Adrenal gland (tissue), 12 donors: Measurements from ENCODE around the gene TPH2. TPM values are rescaled to one million over a fixed set of nuclear protein-coding genes. Genes with fewer than 3 reads are reported as not detected.

ENCODE experiments used
- DNase-seq, 7 donors: peaks; one replicate each; pipeline ENCODE4 v3.0.0-alpha.2; 2019 to 2020
- H3K27ac ChIP-seq, 5 donors: fragments of 200-600 bp; sonication (generic) in 4 of 5; 1 replicate in 3 of 5; 2 replicates in 2 of 5; pipeline versions ENCODE4 v1.5.1 to v1.8.0; 2016 to 2020; ENCODE audit warnings: mild to moderate bottlenecking in 1 of 5
- H3K27me3 ChIP-seq: fragments of 200-600 bp; 2 replicates; pipeline ENCODE4 v1.8.0; 2021
- H3K36me3 ChIP-seq, 2 donors: fragments of 200-600 bp; replicated peaks in 1 of 2; 1 replicate in 1 of 2; 2 replicates in 1 of 2; pipeline versions ENCODE4 v1.5.1 to v1.8.0; 2018 to 2022
- H3K4me1 ChIP-seq, 2 donors: fragments of 200-600 bp; replicated peaks in 1 of 2; 1 replicate in 1 of 2; 2 replicates in 1 of 2; pipeline versions ENCODE4 v1.5.1 to v1.8.0; 2018 to 2021
- H3K4me3 ChIP-seq, 4 donors: fragments of 200-600 bp; sonication (generic) in 3 of 4; one replicate each; pipeline ENCODE4 v1.5.1; 2016 to 2018
- H3K9me3 ChIP-seq, 3 donors: fragments of 200-600 bp; sonication (generic) in 1 of 3; replicated peaks in 1 of 3; 1 replicate in 2 of 3; 2 replicates in 1 of 3; pipeline versions ENCODE4 v1.5.1 to v1.8.0; 2016 to 2021
- CTCF ChIP-seq, 6 experiments: fragments of 450-650 bp in 4 of 6; fragments of 200-600 bp in 2 of 6; sonication (generic) in 1 of 6; IDR thresholded peaks; 1 replicate in 5 of 6; 2 replicates in 1 of 6; pipeline versions ENCODE4 v1.5.1 to v1.8.0; 2016 to 2021; ENCODE audit warnings: antibody characterized with exemption in 6 of 6, mild to moderate bottlenecking in 2 of 6, moderate library complexity in 1 of 6
- POLR2A ChIP-seq, 2 donors: fragments of 450-650 bp; IDR thresholded peaks; one replicate each; pipeline ENCODE4 v1.6.1; 2017; ENCODE audit warnings: antibody characterized with exemption in 2 of 2, mild to moderate bottlenecking in 2 of 2, moderate library complexity in 1 of 2
- WGBS, 4 donors: extraction: QIAGEN DNeasy Blood & Tissue Kit in 2 of 4; methylation state at CpG; one replicate each; pipeline versions ENCODE4 v1.1.5 to v1.1.7; 2013 to 2017; 5-methylcytosine and 5-hydroxymethylcytosine counted together
- intact Hi-C, 2 donors: fragments of 100-400 bp; cut with DNase I; formaldehyde crosslinking; loops; one replicate each; pipeline versions ENCODE4 v1.14.1 to v1.15.0; 2022 to 2023
- polyA plus RNA-seq, 3 donors: library from polyadenylated mRNA; stranded (reverse); fragments of 200-250 nt in 2 of 3; fragments of 350-450 nt in 1 of 3; fragmentation: Illumina TruSeq in 1 of 3; extraction: RNeasy Lipid Tissue Mini Kit (QIAGEN cat#74804) in 1 of 3; gene quantifications; one replicate each; pipeline ENCODE4 v1.2.3, GENCODE V29; 2013 to 2014
- total RNA-seq, 9 donors: library from RNA; depleted of rRNA in 4 of 9; stranded (reverse); fragments of >200 nt in 4 of 9; fragments of 120-200 nt in 1 of 9; fragmentation: NEBNext Ultra II Directional in 1 of 9; extraction: Animal tissue kit (Norgen Biotek cat#: 25700) in 1 of 9; gene quantifications; one replicate each; pipeline versions ENCODE4 v1.1.0 to v1.2.4, GENCODE V29; 2013 to 2023
- donor health status: healthy with polysubstance abuse.
- donor health status: Bipolar disorder and iron deficiency.
- donor health status: DM: yes; HTN: yes; CAD: no.
- donor health status: DM: no; HTN: no; CAD: no.
- donor health status: DM: no; HTN: no; CAD: no.
- donor health status: DM: yes; HTN: yes; CAD: no.

Gene TPH2
- total and polyA plus RNA-seq, 12 donors, result 0.06 TPM; not detected in 11

- intact Hi-C loops, result no loop called here
- no peak for TF ChIP-seq CTCF (IDR thresholded peaks at IDR 0.05)
- no peak for TF ChIP-seq POLR2A (IDR thresholded peaks at IDR 0.05)
These were observed 11.8 kb downstream of the TPH2 start for GRCh38 chr12:71950404-71950803.

DNA sequence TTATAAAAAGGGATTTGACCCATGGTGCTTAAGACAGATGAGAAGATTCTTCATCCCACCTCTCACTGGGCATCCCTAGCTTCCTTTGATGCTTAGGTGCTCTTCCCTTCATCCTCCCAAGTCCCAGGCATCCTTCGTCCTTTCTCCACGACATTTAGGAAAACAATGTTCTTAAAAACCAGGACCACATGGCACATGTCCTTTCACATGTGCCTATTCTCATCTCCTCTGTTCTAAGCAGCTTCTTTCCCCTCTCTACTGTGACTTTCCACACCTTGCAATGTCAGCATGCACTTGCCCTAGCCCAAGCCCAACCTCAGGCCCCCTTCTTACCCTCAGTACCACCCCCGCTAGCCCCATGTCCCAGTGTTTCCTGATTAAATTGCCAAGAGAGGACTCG, 12.2 kb downstream of the TPH2 start:
- intact Hi-C loops, result no loop called here
- Histone ChIP-seq H3K4me1 (no peaks in the 10 kb centered on the region), H3K4me3 (no peak overlapping the region), H3K9me3 (no peaks in the 10 kb centered on the region), H3K36me3 (no peaks in the 10 kb centered on the region), H3K27ac (no peak overlapping the region), H3K27me3 (no peaks in the 10 kb centered on the region)
- WGBS, 4 donors, result 82 to 90% (median 88%) methylated on average over 4 of the region's 4 CpGs
- no peak for DNase-seq
- TF ChIP-seq CTCF (IDR thresholded peaks at IDR 0.05) (no peak), POLR2A (IDR thresholded peaks at IDR 0.05) (no peak)

More at GRCh38 chr12:71950404-71950803, 11.8 kb downstream of the TPH2 start:
- Histone ChIP-seq H3K4me1 (no peaks in the 10 kb centered on the region), H3K36me3 (no peaks in the 10 kb centered on the region), H3K9me3 (no peaks in the 10 kb centered on the region), H3K27ac (no peak overlapping the region), H3K27me3 (no peaks in the 10 kb centered on the region), H3K4me3 (no peak overlapping the region)
- 80 to 90% (median 85%) methylated on average over 4 of the region's 4 CpGs for WGBS, 4 donors
- DNase-seq, result no peak

DNA sequence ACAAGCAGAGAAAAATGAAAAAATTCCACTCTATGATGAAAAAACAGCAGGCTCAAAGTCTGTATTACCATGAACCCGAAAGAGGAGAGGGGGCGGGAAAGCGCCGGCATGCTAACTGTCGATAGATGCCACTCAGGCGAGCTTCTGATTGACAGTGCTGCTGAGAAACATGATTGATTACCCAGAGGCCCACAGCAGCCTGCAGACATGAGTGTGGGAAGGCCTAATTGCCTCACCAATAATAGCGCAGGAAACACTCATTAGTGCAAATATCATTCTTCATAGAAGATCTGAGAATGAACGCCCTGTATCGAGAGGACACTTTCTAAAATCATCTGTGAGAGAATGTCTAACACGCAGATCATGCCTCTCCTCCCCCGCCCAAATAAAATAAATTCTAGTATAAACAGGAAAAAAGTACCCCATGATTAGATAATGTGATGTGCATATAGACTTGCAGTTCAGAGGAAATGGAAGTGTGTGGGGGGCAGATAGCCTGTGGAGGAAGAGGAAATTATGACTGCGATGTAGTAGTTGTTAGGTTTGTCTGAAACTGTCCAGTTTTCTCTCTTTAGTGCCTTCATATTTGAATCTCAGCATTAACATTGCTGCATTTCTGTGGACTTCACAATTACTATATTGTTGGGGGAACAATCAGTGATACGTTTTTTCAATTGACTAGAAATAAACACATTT, 15.6 kb downstream of the TPH2 start:
- Histone ChIP-seq H3K36me3 (no peaks in the 10 kb centered on the region), H3K27ac (no peak overlapping the region), H3K27me3 (no peaks in the 10 kb centered on the region), H3K4me1 (no peaks in the 10 kb centered on the region), H3K9me3 (no peaks in the 10 kb centered on the region), H3K4me3 (no peak overlapping the region)
- no peak for TF ChIP-seq POLR2A (IDR thresholded peaks at IDR 0.05)
- no peak for TF ChIP-seq CTCF (IDR thresholded peaks at IDR 0.05)
- WGBS, 4 donors, result 73 to 78% (median 74%) methylated on average over 13 of the region's 13 CpGs
- no peak for DNase-seq
- intact Hi-C loops, result no loop called here

DNA sequence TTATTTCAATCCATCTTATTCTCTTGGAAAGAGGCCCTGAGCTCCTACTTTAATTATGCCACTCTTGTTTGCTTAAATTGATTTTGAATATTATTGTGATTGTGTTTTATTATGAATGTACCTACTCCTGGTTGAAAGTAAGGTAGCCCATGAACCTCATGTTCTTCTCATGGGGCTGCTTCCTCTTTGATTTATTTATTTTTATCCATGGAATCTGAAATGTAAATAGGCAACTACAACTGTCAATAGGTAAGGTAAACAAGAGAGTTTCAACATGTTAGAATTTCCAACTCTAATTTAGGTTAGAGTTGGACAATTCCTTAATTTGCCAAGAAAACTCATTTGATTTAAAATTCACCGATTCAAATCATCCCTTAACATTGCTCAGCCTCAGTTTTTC, 16.2 kb downstream of the TPH2 start:
- WGBS, 4 donors, result 80 to 87% (median 83%) methylated on average over 1 of the region's 1 CpG
- Histone ChIP-seq H3K27ac (no peak overlapping the region), H3K27me3 (no peaks in the 10 kb centered on the region), H3K9me3 (no peaks in the 10 kb centered on the region), H3K4me1 (no peaks in the 10 kb centered on the region), H3K4me3 (no peak overlapping the region), H3K36me3 (no peaks in the 10 kb centered on the region)
- intact Hi-C loops, result no loop called here
- DNase-seq, result no peak
- TF ChIP-seq CTCF (IDR thresholded peaks at IDR 0.05) (no peak), POLR2A (IDR thresholded peaks at IDR 0.05) (no peak)
